Measurements from ENCODE around the gene DMD. TPM values are rescaled to one million over a fixed set of nuclear protein-coding genes. Genes with fewer than 3 reads are reported as not detected.

The DMD gene
- total and polyA plus RNA-seq, 2 of the 8 experiments (the other 6 are each of a cell fraction or from before 2014, with no cell fraction given), result 4.8 to 7.4 TPM

DNA sequence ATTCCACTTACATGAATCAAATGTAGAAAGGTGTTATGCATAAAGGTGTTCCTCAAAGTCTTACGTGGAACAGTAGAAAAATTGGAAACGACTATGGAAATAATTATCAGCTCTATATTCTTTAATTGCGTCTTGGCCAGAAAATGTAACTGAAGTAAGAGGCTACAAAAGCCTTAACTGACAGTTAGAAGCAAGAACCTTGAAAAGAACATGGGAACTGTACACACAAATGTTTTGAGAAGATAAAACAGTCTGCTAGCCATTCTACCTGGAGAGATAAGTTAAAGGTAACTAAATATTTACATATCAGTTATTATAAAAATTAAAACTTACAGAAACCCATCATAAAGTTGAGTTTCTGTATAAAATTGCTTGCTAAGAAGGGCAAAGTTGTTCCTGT lies 1967.5 kb downstream of the DMD start (continued):
- TF ChIP-seq CTBP2 (IDR thresholded peaks at IDR 0.05; ENCODE audit: borderline replicate concordance, insufficient read depth, insufficient read length, low read length) (no peak), YY1 (IDR thresholded peaks at IDR 0.05; ENCODE audit: low read depth, low read length) (no peak), CHD2 (IDR thresholded peaks at IDR 0.05; ENCODE audit: low read length) (no peak)

Measured in H1 (cell line).